ENCODE measurements around the gene CDK15.

DNA sequence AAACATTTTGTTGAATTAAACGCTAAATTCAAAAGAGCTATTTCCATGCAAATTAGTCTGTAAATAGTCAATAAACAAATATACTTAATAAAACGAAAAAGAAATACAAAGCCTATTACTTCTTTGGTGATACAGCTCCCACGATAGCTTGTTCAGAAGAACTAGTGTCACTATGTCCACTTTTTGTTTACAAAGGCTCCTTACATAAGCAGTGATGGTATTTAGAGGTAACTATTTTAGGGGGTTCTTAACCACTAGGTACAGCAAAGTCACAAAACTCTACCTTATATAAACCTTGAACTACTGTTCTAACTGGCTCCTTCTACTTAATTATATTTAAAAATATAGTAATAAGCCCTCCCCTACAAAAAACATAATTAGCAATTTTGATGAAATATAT is 47.5 kb upstream of the CDK15 start:
- TF ChIP-seq POLR2AphosphoS2 (IDR thresholded peaks at IDR 0.05; ENCODE audit: low read length) (no peak), EZH2 (IDR thresholded peaks at IDR 0.05; ENCODE audit: borderline replicate concordance, low read depth, low read length) (no peak), POLR2A (conservative IDR thresholded peaks at IDR 0.05) (no peak), FOXK1 (CRISPR knock-in tag; IDR thresholded peaks at IDR 0.05; ENCODE audit: borderline replicate concordance) (no peak), RFX5 (IDR thresholded peaks at IDR 0.05; ENCODE audit: low read depth, low read length) (no peak)
- TF ChIP-seq, protein P1, sequence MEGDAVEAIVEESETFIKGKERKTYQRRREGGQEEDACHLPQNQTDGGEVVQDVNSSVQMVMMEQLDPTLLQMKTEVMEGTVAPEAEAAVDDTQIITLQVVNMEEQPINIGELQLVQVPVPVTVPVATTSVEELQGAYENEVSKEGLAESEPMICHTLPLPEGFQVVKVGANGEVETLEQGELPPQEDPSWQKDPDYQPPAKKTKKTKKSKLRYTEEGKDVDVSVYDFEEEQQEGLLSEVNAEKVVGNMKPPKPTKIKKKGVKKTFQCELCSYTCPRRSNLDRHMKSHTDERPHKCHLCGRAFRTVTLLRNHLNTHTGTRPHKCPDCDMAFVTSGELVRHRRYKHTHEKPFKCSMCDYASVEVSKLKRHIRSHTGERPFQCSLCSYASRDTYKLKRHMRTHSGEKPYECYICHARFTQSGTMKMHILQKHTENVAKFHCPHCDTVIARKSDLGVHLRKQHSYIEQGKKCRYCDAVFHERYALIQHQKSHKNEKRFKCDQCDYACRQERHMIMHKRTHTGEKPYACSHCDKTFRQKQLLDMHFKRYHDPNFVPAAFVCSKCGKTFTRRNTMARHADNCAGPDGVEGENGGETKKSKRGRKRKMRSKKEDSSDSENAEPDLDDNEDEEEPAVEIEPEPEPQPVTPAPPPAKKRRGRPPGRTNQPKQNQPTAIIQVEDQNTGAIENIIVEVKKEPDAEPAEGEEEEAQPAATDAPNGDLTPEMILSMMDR (IDR thresholded peaks at IDR 0.05 in 2 of 3, conservative IDR thresholded peaks at IDR 0.05 in 1 of 3; ENCODE audit: insufficient read depth in 2 of 3, low read depth in 1 of 3, low read length in 3 of 3) = no peak

Data from K562 (cell line).